H1 (cell line): Measurements from ENCODE around the gene DNAJC22. TPM values are rescaled to one million over a fixed set of nuclear protein-coding genes. Genes with fewer than 3 reads are reported as not detected.

ENCODE experiments used
- CTCF ChIA-PET: fragments of 300-600 bp; sonication (Branson Sonifier 250); formaldehyde crosslinking; loops from one replicate; lab custom pipeline; 2021; ENCODE audit not compliant: partially characterized antibody; lab: Charles Lee
- POLR2A ChIA-PET: fragments of 300-600 bp; sonication (Branson Sonifier 250); formaldehyde crosslinking; loops from one replicate; lab custom pipeline; 2021; ENCODE audit warnings: inconsistent platforms; ENCODE audit not compliant: partially characterized antibody; lab: Charles Lee
- DNase-seq, 2 experiments: peaks; one replicate each; pipeline versions ENCODE4 v3.0.0 to v3.0.0-alpha.2; 2010 to 2022; ENCODE audit warnings: low spot score in 2 of 2, low read depth in 1 of 2, mixed read lengths in 1 of 2
- FAIRE-seq: peaks from 2 replicates; lab custom pipeline; 2011; peaks lifted over from hg19 to GRCh38; lab: Jason Lieb, UNC
- H2AFZ ChIP-seq: 2 replicates; pipeline ENCODE4 v1.8.1; 2012; ENCODE audit warnings: low read length, inconsistent platforms
- H2AK5ac ChIP-seq: 2 replicates; pipeline ENCODE4 v1.6.1; 2013; ENCODE audit warnings: low read depth, low read length
- H2BK120ac ChIP-seq: replicated peaks from 2 replicates; pipeline ENCODE3; 2013; ENCODE audit warnings: low read depth, low read length, inconsistent platforms
- H2BK12ac ChIP-seq: 2 replicates; pipeline ENCODE4 v1.6.1; 2013; ENCODE audit warnings: low read depth, low read length
- H2BK15ac ChIP-seq: 2 replicates; pipeline ENCODE4 v1.6.1; 2013; ENCODE audit warnings: low read length
- H2BK20ac ChIP-seq: 2 replicates; pipeline ENCODE4 v1.6.1; 2013; ENCODE audit warnings: low read length
- H2BK5ac ChIP-seq: 2 replicates; pipeline ENCODE4 v1.6.1; 2013; ENCODE audit warnings: low read depth, low read length
- H3K14ac ChIP-seq: 2 replicates; pipeline ENCODE4 v1.6.1; 2013; ENCODE audit warnings: inconsistent platforms; ENCODE audit not compliant: insufficient read length
- H3K18ac ChIP-seq: 2 replicates; pipeline ENCODE4 v1.6.1; 2013; ENCODE audit warnings: low read length; ENCODE audit errors: extremely low read depth
- H3K23ac ChIP-seq: 2 replicates; pipeline ENCODE4 v1.6.1; 2013; ENCODE audit warnings: inconsistent platforms; ENCODE audit not compliant: insufficient read length
- H3K23me2 ChIP-seq: 2 replicates; pipeline ENCODE4 v1.6.1; 2013; ENCODE audit warnings: low read depth, low read length
- H3K27ac ChIP-seq: 2 replicates; pipeline ENCODE4 v1.6.1; 2011; ENCODE audit warnings: low read depth, low read length, inconsistent platforms
- H3K27me3 ChIP-seq, 4 experiments: replicated peaks in 1 of 4; 1 replicate in 1 of 4; 2 replicates in 3 of 4; pipeline versions ENCODE4 v1.6.1 to v1.8.1; 2011 to 2013; ENCODE audit warnings: low read length in 3 of 4, mild to moderate bottlenecking in 3 of 4, inconsistent platforms in 2 of 4, mixed read lengths in 2 of 4, moderate library complexity in 1 of 4; ENCODE audit not compliant: control insufficient read depth in 3 of 4, insufficient read depth in 3 of 4; ENCODE audit errors: extremely low read depth in 1 of 4
- H3K36me3 ChIP-seq, 4 experiments: 2 replicates each; pipeline versions ENCODE4 v1.6.1 to v1.8.1; 2011 to 2013; ENCODE audit warnings: mild to moderate bottlenecking in 4 of 4, low read length in 3 of 4, moderate library complexity in 2 of 4, control low read depth in 1 of 4, inconsistent platforms in 1 of 4; ENCODE audit not compliant: insufficient read depth in 4 of 4, control insufficient read depth in 2 of 4
- H3K4ac ChIP-seq: replicated peaks from 2 replicates; pipeline ENCODE3; 2013; ENCODE audit warnings: low read length, low read depth, mixed read lengths, inconsistent platforms; ENCODE audit not compliant: insufficient read length
- H3K4me1 ChIP-seq, 4 experiments: replicated peaks in 1 of 4; 1 replicate in 1 of 4; 2 replicates in 3 of 4; pipeline versions ENCODE4 v1.6.1 to v1.8.1; 2011 to 2013; ENCODE audit warnings: low read length in 3 of 4, inconsistent platforms in 2 of 4, mixed read lengths in 1 of 4; ENCODE audit not compliant: insufficient read depth in 4 of 4, control insufficient read depth in 3 of 4
- H3K4me2 ChIP-seq, 2 experiments: 2 replicates each; pipeline versions ENCODE4 v1.6.1 to v1.8.1; 2011 to 2013; ENCODE audit warnings: low read depth in 2 of 2, low read length in 2 of 2, control low read depth in 1 of 2, inconsistent platforms in 1 of 2, mild to moderate bottlenecking in 1 of 2; ENCODE audit not compliant: insufficient read depth in 1 of 2
- H3K4me3 ChIP-seq, 4 experiments: fragments of 200-600, 300-600 bp in 1 of 4; sonication (generic), shearing (Covaris generic), sonication (Bioruptor Twin) in 1 of 4; 2 replicates each; pipeline versions ENCODE4 v1.5.1 to v1.8.1; 2011 to 2016; ENCODE audit warnings: low read length in 4 of 4, low read depth in 3 of 4, control low read depth in 2 of 4, inconsistent platforms in 2 of 4, mild to moderate bottlenecking in 2 of 4, mixed read lengths in 1 of 4, moderate library complexity in 1 of 4; ENCODE audit not compliant: insufficient read depth in 2 of 4; ENCODE audit errors: extremely low read depth in 1 of 4
- H3K56ac ChIP-seq: replicated peaks from 2 replicates; pipeline ENCODE3; 2013; ENCODE audit warnings: low read depth, mild to moderate bottlenecking, mixed read lengths, low read length, inconsistent platforms; ENCODE audit not compliant: insufficient read length
- H3K79me1 ChIP-seq: 2 replicates; pipeline ENCODE4 v1.6.1; 2013; ENCODE audit warnings: low read depth, low read length, control low read depth
- H3K79me2 ChIP-seq, 2 experiments: 2 replicates each; pipeline versions ENCODE4 v1.6.1 to v1.8.1; 2012 to 2013; ENCODE audit warnings: low read length in 2 of 2, mild to moderate bottlenecking in 2 of 2, inconsistent platforms in 1 of 2; ENCODE audit not compliant: insufficient read depth in 2 of 2, control insufficient read depth in 1 of 2
- H3K9ac ChIP-seq, 4 experiments: replicated peaks in 1 of 4; 1 replicate in 1 of 4; 2 replicates in 3 of 4; pipeline versions ENCODE4 v1.6.1 to v1.8.1; 2011 to 2013; ENCODE audit warnings: low read depth in 3 of 4, low read length in 3 of 4, control low read depth in 2 of 4, mild to moderate bottlenecking in 2 of 4, moderate library complexity in 2 of 4, inconsistent platforms in 1 of 4; ENCODE audit errors: extremely low read depth in 1 of 4
- H3K9me3 ChIP-seq, 2 experiments: 2 replicates each; pipeline versions ENCODE4 v1.6.1 to v1.8.1; 2012 to 2013; ENCODE audit warnings: mild to moderate bottlenecking in 2 of 2, moderate library complexity in 2 of 2, control low read depth in 1 of 2, inconsistent platforms in 1 of 2, low read depth in 1 of 2, low read length in 1 of 2, mixed read lengths in 1 of 2; ENCODE audit not compliant: insufficient read depth in 2 of 2
- H4K20me1 ChIP-seq, 2 experiments: replicated peaks in 1 of 2; 2 replicates each; pipeline versions ENCODE3 to v1.8.1; 2011 to 2013; ENCODE audit warnings: inconsistent platforms in 2 of 2, low read length in 2 of 2, mild to moderate bottlenecking in 1 of 2; ENCODE audit not compliant: insufficient read depth in 2 of 2, control insufficient read depth in 1 of 2
- H4K5ac ChIP-seq: 2 replicates; pipeline ENCODE4 v1.6.1; 2013; ENCODE audit warnings: low read length, low read depth, mixed read lengths, inconsistent platforms; ENCODE audit not compliant: insufficient read length
- H4K8ac ChIP-seq: 2 replicates; pipeline ENCODE4 v1.8.0; 2013; ENCODE audit warnings: mild to moderate bottlenecking, moderate library complexity, low read length, inconsistent platforms; ENCODE audit not compliant: insufficient read depth; ENCODE audit errors: extremely low read depth
- H4K91ac ChIP-seq: replicated peaks from 2 replicates; pipeline ENCODE3; 2013; ENCODE audit warnings: low read length, mixed read lengths, inconsistent platforms; ENCODE audit not compliant: insufficient read length
- SP2 ChIP-seq: IDR thresholded peaks from 2 replicates; pipeline ENCODE4 v1.6.1; 2012; ENCODE audit warnings: mild to moderate bottlenecking, low read length, inconsistent platforms
- TCF12 ChIP-seq: IDR thresholded peaks from 2 replicates; pipeline ENCODE4 v1.6.1; 2011; ENCODE audit warnings: low read depth, mild to moderate bottlenecking, low read length
- WGBS, 2 experiments: shearing (Covaris generic) in 1 of 2; methylation state at CpG; one replicate each; pipeline versions ENCODE4 v1.1.6 to v1.1.7; 2013 to 2015; ENCODE audit warnings: low lambda C conversion rate in 2 of 2, mixed read lengths in 2 of 2, inconsistent platforms in 1 of 2, low coverage in 1 of 2, missing lambda C conversion rate in 1 of 2; ENCODE audit not compliant: insufficient replicate concordance in 2 of 2, insufficient coverage in 1 of 2, insufficient read length in 1 of 2; ENCODE audit errors: extremely low coverage in 1 of 2, missing lambda C conversion rate in 1 of 2; 5-methylcytosine and 5-hydroxymethylcytosine counted together
- polyA plus RNA-seq, 7 experiments: library from polyadenylated mRNA; depleted of rRNA in 3 of 7; stranded (reverse) in 5 of 7; unstranded in 2 of 7; fragments of >200 nt in 5 of 7; fragments of 200-250 nt in 2 of 7; gene quantifications; 1 replicate in 5 of 7; 2 replicates in 1 of 7; 4 replicates in 1 of 7; pipeline versions ENCODE4 v1.2.1 to v1.2.3, GENCODE V29; 2011 to 2013; ENCODE audit warnings: missing spikeins in 2 of 7, mixed read lengths in 2 of 7
- total RNA-seq: library from RNA; stranded (reverse); fragmentation: NEBNext Ultra II Directional; extraction: Animal tissue kit (Norgen Biotek cat#: 25700); gene quantifications from 2 replicates; pipeline ENCODE4 v1.2.1, GENCODE V29; 2021

DNAJC22 gene
- total and polyA plus RNA-seq, 2 of the 8 experiments (the other 6 are each of a cell fraction or from before 2014, with no cell fraction given), result 0.20 to 0.39 TPM

GRCh38 chr12:49352351-49352750, 5.7 kb downstream of the DNAJC22 start:
- Histone ChIP-seq H2AFZ (no peak overlapping the region), H3K4me2 (no peak overlapping the region), H3K4me1 (peaks cover 0 to 1% (median 0%) of the 10 kb centered on the region in 4 experiments; a peak in 3 of 7 replicates), H2BK15ac (no peak overlapping the region), H3K14ac (no peak overlapping the region), H4K20me1 (peaks cover 0 to 1% of the 10 kb centered on the region in 2 experiments), H3K56ac (no peak overlapping the region), H2BK20ac (no peak overlapping the region), H3K27me3 (peaks cover 6 to 25% (median 23%) of the 10 kb centered on the region in 4 experiments), H3K27ac (no peak overlapping the region), H4K8ac (no peak overlapping the region), H2BK120ac (no peak overlapping the region), H3K36me3 (no peaks in the 10 kb centered on the region), H3K23ac (no peak overlapping the region), H2BK12ac (no peak overlapping the region), H2AK5ac (no peak overlapping the region), H2BK5ac (no peak overlapping the region), H4K5ac (no peak overlapping the region), H3K9me3 (no peaks in the 10 kb centered on the region), H3K79me1 (no peaks in the 10 kb centered on the region), H3K4ac (no peak overlapping the region), H3K9ac (no peak overlapping the region), H3K18ac (no peak overlapping the region), H4K91ac (no peak overlapping the region), H3K79me2 (no peaks in the 10 kb centered on the region), H3K4me3 (no peak overlapping the region)
- 78% methylated on average over 2 of the region's 2 CpGs; no CpG with 5 or more reads in 1 of the 2 experiments for WGBS, 2 experiments
- FAIRE-seq, result no peak
- ChIA-PET CTCF (interaction anchor here (1.1 to 26.7 kb wide), 9 partner anchors 10 to 200 kb away, joined by 3 to 538 read pairs (median 7); partner anchors contain the start of gene C1QL4), POLR2A (interaction anchor here (1.0 kb wide), 1 partner anchor 159 kb away, joined by 3 read pairs; no protein-coding TSS in a partner anchor)
- TF ChIP-seq SP2, result no peak
- no peak for TF ChIP-seq TCF12
- TF ChIP-seq, all 59 proteins: peak for 0
- H3K23me2 ChIP-seq, result no peaks in the 10 kb centered on the region; the same call in 1 of the 2 replicates
- DNase-seq, result no peak
